ENCODE results near the gene LPCAT2.

LPCAT2 gene

DNA sequence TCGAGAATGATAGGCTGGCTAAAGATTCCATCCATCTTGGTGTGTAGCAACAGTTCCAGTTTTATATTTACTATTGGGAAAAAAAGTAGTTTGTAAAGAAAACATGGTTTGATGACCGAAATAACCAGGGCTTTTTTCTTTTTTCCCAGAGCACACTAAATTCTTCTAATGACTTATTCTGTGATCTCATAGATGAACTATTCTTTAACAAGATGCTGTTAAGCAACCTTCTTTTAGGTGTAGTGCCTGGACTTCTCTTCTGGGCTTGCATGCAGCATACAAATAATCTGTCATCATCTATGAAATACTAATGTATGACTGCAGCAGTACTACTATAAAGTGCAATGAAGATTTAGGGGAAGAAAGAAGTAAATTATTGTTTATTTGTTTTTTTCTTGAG is 46.6 kb downstream of the LPCAT2 start:
- DNase-seq (ENCODE audit: low read depth): no peak

DNA sequence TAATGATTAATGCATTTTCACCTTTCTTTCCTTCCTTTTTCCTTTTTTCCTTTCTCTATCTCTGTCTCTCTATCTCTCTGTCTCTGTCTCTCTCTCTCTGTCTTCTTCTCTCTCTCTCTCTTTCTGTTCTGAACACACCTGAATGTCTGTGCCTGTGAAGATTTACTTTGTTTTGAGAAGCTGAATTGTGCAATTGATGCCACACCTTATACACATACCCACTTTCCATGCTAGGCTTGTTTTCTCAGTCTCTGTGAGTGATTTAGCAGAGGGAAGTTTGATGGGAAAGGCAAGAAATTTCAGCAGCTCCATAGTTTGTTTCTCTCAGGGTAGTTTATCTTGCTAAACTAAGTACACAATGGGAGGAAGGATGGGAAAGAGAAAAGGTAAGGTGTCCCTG is 48.3 kb downstream of the LPCAT2 start:
- no peak for DNase-seq (ENCODE audit: low read depth)

DNA sequence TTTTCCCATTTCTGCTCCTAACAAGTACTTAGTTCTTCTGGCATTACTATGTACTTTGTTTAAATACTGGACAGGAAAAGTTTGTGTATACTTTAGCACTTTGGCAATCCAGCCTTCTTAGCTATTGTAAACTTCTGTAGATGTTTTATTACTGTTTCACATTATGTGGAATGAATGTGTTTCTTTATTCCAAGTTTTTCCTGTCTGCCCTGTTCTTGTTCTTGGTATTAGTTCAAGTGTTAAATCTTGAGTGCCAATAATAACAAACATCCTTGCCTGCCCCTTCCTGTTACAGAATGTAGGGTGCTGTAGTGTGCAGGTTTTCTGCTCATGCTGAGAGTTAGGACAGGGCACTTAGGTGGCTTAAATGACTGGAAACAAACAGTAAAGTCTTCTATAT is 50.4 kb downstream of the LPCAT2 start:
- DNase-seq (ENCODE audit: low read depth): no peak

DNA sequence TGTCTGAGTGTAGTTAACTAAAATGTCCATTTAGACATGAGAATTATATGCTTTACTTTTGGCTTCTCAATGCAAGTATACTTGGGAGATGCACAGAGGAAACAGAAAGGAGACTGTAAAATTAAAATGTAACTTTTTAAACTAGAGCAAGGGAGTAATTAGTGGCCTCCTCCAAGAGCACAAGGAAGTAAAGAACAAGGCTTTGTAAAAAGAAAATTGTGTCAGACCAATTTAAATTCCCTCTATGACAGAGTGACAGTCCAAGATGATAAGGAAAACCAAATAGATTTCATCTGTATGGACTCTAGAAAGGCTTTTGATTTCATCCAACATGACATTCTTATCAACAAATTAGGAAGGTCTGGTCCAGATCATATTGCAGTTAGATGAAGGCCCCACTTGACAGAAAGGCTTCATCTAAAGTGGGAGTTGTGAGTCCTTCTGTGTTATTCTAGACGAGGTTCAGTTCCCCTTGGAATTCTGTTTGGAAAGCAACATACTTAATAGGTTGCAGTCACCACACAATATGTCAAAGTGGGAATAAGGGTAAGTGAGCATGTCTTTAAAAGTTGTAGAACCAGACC is 51.2 kb downstream of the LPCAT2 start:
- no peak for DNase-seq (ENCODE audit: low read depth)

DNA sequence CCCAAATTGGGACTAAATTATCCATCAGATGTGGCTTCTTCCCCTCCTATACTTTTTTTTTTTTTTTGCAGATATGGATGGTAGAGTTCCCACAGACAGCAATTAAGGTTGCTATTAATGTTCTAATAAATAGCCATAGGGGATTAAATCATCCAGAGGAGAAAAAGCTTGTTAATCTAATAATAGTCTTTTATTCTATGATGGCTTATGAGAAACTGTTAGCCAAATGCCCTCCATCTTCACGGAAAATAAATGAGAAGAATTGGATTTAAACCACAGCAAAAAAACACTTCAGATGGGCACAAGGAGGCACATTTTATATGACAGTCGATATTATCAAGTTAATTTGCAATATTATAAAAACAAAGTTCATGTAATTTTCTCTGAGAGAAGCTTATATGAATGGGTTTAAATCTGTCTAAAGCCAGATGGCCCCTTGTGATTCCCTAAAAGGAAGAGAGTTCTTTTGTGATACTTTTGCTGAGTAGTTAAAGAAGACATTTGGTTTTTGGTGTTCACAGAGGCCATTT is 52.5 kb downstream of the LPCAT2 start:
- no peak for DNase-seq (ENCODE audit: low read depth)

DNA sequence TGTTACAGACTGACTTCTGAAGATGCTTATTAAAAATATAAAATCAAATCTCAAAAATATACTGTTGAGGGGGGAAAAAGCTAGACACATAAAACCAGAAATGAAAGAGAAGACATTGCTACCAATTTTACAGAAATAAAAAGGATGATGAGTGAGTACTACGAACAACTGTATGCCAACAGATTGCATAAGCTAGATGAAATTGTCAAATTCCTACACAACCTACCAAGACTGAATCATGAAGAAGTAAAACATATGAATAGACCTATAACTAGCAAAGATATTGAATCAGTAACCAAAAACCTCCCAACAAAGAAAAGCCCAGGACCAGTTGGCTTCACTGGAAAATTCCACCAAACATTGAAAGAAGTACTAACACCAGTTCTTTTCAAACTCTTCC is 54.1 kb downstream of the LPCAT2 start:
- DNase-seq (ENCODE audit: low read depth): no peak

DNA sequence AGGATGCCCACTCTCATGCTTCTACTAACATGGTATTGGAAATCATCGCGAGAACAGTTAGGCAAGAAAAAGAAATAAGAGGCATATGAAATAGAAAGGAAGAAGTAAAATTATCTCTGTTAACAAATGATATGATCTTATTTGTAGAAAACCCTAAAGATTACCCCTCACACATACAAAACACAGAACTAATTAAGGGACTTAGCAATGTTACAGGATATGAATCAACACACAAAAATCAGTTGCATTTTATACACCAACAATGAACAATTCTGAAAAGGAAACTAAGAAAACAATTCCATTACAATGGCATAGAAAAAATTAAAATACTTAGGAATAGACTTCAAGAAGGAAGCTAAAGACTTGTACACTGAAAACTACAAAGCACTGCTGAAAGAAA is 54.9 kb downstream of the LPCAT2 start:
- no peak for DNase-seq (ENCODE audit: low read depth)

DNA sequence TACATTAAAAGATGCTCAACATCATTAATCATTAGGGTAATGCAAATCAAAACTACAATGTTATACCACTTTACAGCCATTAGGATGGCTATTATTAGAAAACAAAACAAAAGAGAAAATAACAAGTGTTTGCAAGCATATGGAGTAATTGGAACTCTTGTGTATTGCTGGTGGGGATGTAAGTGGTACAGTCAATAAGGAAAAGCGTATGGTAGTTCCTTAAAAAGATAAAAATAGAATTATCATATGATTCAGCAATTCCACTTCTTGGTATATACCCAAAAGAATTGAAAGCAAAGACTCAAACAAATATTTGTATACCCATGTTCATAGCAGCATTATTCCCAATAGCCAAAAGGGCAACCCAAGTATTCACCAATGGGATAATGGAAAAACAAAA is 56.2 kb downstream of the LPCAT2 start:
- no peak for DNase-seq (ENCODE audit: low read depth)

DNA sequence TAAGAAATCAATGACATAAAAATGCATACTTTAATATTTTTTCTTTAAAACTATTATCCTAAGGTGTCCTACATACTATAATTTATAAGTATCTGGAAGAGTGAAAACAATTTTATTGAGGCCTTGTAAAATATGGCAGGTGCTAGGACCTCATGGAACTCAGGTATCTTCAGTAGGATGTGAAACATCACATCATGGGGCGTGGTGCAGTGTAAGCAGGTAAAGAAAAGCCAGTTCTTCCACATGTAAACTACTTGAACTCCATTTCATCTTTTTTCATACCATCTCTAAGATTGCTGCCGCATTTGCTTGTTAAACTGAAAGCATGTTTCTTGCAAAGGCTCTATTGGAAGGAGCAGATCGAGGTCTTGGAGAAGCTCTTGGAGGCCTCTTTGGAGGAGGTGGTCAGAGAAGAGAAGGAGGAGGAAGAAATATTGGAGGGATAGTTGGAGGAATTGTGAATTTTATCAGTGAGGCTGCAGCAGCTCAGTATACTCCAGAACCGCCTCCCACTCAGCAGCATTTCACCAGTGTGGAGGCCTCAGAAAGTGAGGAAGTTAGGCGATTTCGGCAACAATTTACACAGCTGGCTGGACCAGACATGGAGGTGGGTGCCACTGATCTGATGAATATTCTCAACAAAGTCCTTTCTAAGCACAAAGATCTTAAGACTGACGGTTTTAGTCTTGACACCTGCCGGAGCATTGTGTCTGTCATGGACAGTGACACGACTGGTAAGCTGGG is 57.7 kb downstream of the LPCAT2 start, which contains the start of gene CAPNS2:
Gene CAPNS2, plus strand, starts transcription at position 253 of the 744 bp plus-strand sequence. Its CDS starts 73 bp downstream, at position 326.
- no peak for DNase-seq (ENCODE audit: low read depth)

DNA sequence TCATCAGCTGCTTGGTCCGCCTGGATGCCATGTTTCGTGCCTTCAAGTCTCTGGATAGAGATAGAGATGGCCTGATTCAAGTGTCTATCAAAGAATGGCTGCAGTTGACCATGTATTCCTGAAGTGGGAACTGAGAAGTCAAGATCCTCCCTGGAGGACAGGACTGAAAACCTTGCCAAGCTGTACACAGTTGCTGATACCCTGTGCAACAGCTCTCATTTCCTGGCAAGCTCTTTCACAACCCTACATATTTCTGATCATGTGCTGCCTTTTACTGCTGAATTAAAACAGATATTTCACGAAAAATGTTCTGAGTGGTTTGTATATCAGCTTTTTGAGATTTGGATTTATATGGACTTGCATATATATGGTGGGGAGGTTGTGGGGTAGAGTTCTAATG is 58.5 kb downstream of the LPCAT2 start:
- no peak for DNase-seq (ENCODE audit: low read depth)

DNA sequence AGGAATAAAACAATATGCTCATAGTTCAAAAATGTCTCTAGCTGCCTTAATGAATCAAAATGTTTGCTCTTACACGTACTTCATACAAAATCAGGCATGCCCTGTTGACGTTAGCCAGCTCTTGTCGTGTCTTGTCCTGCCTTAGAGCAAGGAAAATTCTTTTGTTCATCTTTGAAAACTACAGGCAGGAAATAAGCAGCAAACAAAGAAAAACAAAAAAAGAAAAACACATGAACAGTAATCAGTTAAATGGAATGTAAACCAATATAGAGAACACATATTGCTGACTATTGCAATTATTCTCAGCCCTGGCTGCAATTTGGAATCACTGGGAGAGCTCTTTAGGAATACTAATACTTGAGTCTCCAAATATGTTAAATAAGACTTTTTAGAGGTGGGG is 59.3 kb downstream of the LPCAT2 start:
- no peak for DNase-seq (ENCODE audit: low read depth)

DNA sequence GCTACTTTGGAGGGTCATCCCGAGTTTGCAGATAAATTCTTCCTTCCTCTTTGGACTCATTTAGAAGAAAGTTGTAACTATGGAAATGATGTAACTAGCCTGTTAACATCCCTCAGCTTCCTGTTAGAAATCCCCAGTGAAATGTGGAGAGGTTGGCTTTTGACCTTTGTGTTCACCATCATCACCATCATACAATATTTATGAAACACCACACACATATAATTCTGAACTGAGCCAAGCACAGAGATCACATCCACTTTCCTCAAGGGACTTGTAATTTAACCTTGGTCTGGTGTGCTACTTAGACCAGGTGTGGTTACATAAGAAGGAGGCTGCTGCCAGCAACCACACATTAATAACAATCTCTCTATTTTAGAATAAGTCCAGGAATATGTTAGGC is 60.2 kb downstream of the LPCAT2 start:
- no peak for DNase-seq (ENCODE audit: low read depth)

DNA sequence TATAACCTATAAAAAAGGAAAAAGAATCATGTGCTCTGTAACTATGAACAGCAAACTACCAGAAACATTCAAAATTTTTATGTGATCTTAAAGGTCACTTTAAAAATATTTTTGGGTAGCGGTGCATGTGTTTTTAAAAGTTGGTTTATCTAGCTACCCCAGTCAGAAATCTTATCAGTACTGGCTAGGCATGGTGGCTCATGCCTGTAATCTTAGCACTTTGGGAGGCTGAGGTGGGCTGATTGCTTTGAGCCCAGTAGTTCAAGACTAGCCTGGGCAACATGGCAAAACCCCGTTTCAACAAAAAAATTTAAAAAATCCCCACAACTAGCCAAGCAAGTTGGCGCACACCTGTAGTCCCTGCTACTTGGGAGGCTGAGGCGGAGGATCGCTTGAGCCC is 61.3 kb downstream of the LPCAT2 start:
- no peak for DNase-seq (ENCODE audit: low read depth)

DNA sequence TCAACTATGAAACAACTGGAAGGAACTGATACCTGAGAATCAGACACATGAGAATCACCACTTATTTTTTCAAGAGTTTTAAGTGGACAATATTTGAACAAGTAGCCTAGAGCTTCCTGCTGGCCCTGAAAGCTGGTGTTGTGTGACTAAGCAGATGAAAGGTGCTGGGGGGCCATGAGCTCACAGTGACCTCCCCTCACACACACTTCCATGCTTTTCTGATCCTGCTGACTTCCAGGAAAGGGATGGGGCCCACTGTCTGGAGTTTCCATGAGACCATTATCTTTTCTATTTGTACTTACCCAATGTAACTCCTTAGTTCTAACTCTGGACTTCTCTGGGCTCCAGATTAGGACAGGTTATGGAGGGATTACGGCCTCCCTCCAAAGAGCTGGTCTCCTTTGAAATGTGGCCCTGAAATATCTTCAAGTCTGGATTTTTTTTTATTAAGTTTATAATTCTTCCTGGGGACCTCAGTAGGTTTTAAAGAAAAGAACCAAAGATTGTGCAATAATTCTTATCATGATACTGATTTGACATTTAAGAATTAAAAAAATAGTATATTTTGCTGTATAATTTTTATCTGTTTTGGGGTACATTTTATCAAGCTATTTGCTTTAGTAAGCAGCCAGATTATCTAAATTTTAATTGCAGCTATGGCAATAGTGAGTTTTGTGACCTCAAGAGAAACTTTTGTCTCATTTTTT is 62.5 kb downstream of the LPCAT2 start:
- DNase-seq (ENCODE audit: low read depth): no peak

DNA sequence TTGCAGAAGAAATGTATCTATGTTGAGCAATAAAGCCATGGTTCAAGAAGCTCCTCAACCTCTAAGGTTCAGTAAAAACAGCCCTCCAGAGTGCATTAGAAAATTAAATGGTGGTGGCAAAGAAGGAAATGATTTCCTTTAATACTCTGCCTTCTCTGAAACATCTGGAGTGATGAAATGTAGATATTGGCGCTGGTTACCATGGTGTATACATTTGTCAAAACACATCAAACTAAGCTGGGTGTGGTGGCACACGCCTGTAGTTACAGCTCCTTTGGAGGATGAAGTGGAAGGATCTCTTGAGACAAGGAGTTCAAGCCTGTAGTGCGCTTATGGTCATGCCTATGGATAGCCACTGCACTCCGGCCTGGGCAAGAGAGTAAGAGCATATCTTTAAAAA is 63.6 kb downstream of the LPCAT2 start:
- DNase-seq (ENCODE audit: low read depth): no peak

DNA sequence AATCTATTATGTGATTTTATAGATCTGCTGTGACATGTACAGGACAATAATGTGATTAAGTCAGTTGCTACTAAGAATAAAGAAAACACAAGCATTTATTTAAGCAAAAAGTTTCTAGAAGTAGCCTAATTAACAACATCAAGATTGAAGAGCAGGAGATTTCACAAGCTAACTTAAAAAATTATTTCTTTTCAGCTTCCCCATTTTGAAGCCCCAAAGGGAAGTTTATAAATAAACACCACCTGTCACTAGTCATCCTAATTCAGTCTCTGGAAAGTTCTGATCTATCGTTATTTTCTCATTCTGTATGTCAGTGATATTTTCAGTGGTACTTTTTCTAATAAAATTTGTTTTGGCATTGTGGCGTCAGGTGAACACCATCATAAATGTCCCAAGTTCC is 65.9 kb downstream of the LPCAT2 start:
- DNase-seq (ENCODE audit: low read depth): no peak

DNA sequence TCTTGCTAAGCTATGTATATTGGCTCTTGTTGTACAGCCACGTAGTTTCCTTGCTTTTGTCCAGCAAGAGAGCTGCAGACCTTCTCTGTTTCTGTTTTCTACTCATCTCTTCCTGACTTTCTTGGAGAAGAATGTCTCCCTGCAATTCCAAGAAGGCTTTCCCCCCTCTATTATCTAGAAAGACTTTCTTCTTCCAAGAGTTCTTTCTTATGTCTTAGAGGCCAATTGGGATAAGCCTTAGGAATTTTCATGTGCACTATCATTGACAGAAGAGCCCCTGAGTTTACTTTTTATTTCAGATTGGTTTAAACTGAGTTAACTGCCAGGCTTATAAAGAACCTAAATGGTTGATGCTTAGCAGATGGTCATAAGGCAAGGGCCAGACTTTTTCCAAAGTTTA is 66.6 kb downstream of the LPCAT2 start:
- DNase-seq (ENCODE audit: low read depth): no peak

DNA sequence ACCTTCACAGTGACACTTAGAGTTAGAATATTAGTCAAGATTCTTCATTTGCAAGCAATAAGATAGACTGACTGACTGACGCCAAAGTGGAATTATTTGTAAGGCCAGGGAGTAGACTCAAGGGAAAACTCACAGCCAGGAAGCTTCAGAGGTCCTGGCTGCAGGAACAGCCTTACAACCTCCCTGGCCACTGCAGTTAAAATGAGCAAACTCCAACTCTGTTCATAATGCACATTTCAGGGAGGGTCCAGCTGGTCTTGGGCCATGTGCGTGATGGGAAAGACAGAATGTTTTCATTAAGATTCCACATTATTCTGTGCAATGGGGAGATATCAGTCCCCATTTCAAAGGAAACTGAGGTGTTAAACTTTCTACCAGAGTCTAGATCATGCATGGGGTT is 67.5 kb downstream of the LPCAT2 start:
- DNase-seq (ENCODE audit: low read depth): no peak

DNA sequence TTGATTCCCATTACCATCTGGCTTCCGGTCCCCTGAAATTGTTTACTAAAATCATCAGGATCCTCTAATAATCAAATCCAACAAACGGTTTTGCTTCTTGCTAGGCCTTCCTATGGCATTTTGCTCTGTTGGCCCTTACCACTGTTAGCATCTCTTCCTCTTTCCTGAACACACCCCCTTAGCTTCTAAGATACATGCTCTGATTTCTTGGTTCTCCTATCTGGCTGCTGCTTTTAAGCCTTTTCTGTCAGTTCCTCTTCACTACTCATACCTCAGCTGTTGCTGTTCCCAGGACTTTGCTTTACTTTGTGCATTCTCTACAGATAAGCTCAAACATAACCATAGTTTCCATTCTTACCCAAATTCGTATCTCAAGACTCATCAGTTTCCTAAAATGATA is 69.0 kb downstream of the LPCAT2 start:
- no peak for DNase-seq (ENCODE audit: low read depth)

DNA sequence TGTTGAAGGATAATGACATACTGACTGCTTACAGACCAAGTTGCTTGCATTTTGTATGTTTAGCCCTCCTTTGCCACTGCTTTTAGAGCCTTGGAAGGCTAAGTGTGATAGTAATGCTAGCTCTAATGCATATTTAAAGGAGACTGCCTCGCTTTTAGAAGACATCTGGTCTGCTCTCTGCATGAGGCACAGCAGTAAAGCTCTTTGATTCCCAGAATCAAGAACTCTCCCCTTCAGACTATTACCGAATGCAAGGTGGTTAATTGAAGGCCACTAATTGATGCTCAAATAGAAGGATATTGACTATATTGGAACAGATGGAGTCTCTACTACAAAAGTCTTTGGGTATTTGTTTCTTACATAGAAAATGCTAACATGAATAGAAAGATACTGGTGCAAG is 76.8 kb downstream of the LPCAT2 start:
- no peak for DNase-seq (ENCODE audit: low read depth)

DNA sequence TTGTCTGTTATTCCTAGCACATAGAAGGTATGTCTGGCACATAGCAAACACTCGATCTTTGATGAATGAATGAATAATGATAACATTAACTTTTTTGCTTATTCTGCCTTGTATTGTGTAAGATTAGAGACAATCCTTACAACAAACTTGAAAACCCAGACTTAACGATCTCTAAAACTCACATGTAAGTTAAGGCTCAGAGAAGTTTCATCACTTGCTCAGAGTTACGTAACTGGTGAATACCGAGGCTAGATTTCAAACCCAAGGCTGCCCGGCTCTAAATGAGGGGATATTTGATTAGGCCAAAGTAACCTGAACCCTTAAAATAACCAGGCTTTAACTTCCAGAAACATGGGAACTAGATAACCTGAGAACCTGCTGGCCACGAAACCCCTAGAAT is 79.9 kb downstream of the LPCAT2 start:
- DNase-seq (ENCODE audit: low read depth): no peak

DNA sequence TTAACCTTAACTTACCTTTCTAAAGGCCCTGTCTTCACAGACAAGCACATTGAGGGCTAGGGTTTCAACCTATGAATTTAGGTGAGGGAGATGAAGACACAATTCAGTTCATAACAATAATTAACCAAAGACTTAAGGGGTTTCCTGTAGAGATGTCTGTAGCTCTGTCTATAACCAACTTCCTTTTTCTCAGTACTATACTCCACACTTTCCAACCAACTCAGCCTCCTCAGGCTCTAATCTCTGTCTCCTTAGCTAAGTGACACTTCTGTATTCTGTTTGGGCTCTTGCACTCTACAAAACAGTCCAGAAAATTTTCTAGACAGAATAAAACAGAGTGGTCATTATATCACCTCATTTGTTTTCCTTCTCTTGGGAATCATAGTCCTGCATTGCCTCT is 83.4 kb downstream of the LPCAT2 start:
- no peak for DNase-seq (ENCODE audit: low read depth)

DNA sequence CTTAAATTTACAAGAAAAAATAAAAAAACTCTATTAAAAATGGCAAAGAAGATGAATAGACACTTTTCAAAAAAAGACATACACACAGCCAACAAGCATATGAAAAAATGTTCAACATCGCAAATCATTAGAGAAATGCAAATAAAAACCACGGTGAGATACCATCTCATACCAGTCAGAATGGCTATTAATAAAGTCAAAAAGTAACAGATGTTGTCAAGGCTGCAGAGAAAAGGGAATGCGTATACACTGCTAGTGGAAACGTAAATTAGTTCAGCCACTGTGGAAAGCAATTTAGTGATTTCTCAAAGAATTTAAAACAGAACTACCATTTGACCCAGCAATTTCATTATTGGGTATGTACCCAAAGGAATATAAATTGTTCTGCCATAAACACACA is 89.1 kb downstream of the LPCAT2 start:
- DNase-seq (ENCODE audit: low read depth): no peak
